Myocyte (in vitro differentiated cells): ENCODE data around the gene PI4KA. TPM values are rescaled to one million over a fixed set of nuclear protein-coding genes. Genes with fewer than 3 reads are reported as not detected.

Experiments
- DNase-seq: peaks from one replicate; pipeline ENCODE4 v3.0.0-alpha.2; 2012; ENCODE audit warnings: low read depth
- total RNA-seq: library from RNA; depleted of rRNA; stranded (reverse); fragments of >200 nt; gene quantifications from 2 replicates; pipeline ENCODE4 v1.2.3, GENCODE V29; 2014

The PI4KA gene
- total RNA-seq, 1 donor from 2014 or later: 41.7 TPM

- DNase-seq: no peak
Measured at GRCh38 chr22:20818471-20818870, 40.1 kb downstream of the PI4KA start.

- no peak for DNase-seq
Measured at GRCh38 chr22:20816559-20816958, 42.1 kb downstream of the PI4KA start.

GRCh38 chr22:20815477-20816050 lies 43.0 kb downstream of the PI4KA start:
- DNase-seq: no peak

GRCh38 chr22:20814221-20814808 lies 44.3 kb downstream of the PI4KA start:
- DNase-seq: no peak

- DNase-seq: no peak
Measured at GRCh38 chr22:20813056-20813455, 45.6 kb downstream of the PI4KA start.

- DNase-seq: no peak
Measured at GRCh38 chr22:20811971-20812660, 46.5 kb downstream of the PI4KA start.

- no peak for DNase-seq
Measured at GRCh38 chr22:20811171-20811570, 47.4 kb downstream of the PI4KA start.

- DNase-seq: no peak
Measured at GRCh38 chr22:20810645-20811044, 48.0 kb downstream of the PI4KA start.

GRCh38 chr22:20809538-20810185 lies 48.9 kb downstream of the PI4KA start:
- DNase-seq: no peak

GRCh38 chr22:20808844-20809243 lies 49.8 kb downstream of the PI4KA start:
- DNase-seq: peak; percentile 73

- peak; percentile 94 for DNase-seq
Measured at GRCh38 chr22:20807315-20807752, 51.3 kb downstream of the PI4KA start.

- DNase-seq: no peak
Measured at GRCh38 chr22:20805972-20806471, 52.6 kb downstream of the PI4KA start.

- no peak for DNase-seq
Measured at GRCh38 chr22:20804650-20805049, 54.0 kb downstream of the PI4KA start.

GRCh38 chr22:20803696-20804324 lies 54.8 kb downstream of the PI4KA start:
- DNase-seq: peak; percentile 32

GRCh38 chr22:20802922-20803553 lies 55.6 kb downstream of the PI4KA start:
- DNase-seq: no peak

GRCh38 chr22:20802452-20802851 lies 56.2 kb downstream of the PI4KA start:
- DNase-seq: no peak

- DNase-seq: no peak
Measured at GRCh38 chr22:20799449-20799848, 59.2 kb downstream of the PI4KA start.

- no peak for DNase-seq
Measured at GRCh38 chr22:20798974-20799373, 59.6 kb downstream of the PI4KA start.

GRCh38 chr22:20798218-20798617 lies 60.4 kb downstream of the PI4KA start:
- DNase-seq: no peak

GRCh38 chr22:20796731-20797130 lies 61.9 kb downstream of the PI4KA start:
- no peak for DNase-seq
